Thyroid gland (tissue), 4 donors: Measurements from ENCODE around the gene PDE4A. TPM values are rescaled to one million over a fixed set of nuclear protein-coding genes. Genes with fewer than 3 reads are reported as not detected.
"Not testable (repeated sequence)": the region's sequence is repeated elsewhere in the genome, so short reads cannot be mapped to it uniquely, and the experiment has no call there.

ENCODE experiments used
- DNase-seq, 2 donors: peaks; one replicate each; pipeline ENCODE4 v3.0.0-alpha.2; 2019
- H3K27ac ChIP-seq, 3 donors: fragments of 200-600 bp; sonication (generic); 1 replicate in 2 of 3; 2 replicates in 1 of 3; pipeline ENCODE4 v1.5.1; 2016 to 2019; ENCODE audit warnings: mild to moderate bottlenecking in 1 of 3, moderate library complexity in 1 of 3
- H3K27me3 ChIP-seq: fragments of 200-600 bp; sonication (generic); one replicate; pipeline ENCODE4 v1.5.1; 2019
- H3K36me3 ChIP-seq, 2 donors: fragments of 200-600 bp; sonication (generic); one replicate each; pipeline ENCODE4 v1.5.1; 2016 to 2019
- H3K4me1 ChIP-seq, 2 donors: fragments of 200-600 bp; sonication (generic); one replicate each; pipeline ENCODE4 v1.5.1; 2017 to 2019
- H3K4me3 ChIP-seq, 3 donors: fragments of 200-600 bp; sonication (generic); replicated peaks in 1 of 3; 1 replicate in 2 of 3; 2 replicates in 1 of 3; pipeline ENCODE4 v1.5.1; 2016; ENCODE audit warnings: mild to moderate bottlenecking in 1 of 3
- H3K9me3 ChIP-seq: fragments of 200-600 bp; sonication (generic); one replicate; pipeline ENCODE4 v1.5.1; 2017
- CTCF ChIP-seq, 6 experiments: fragments of 200-600 bp in 3 of 6; fragments of 450-650 bp in 3 of 6; sonication (generic) in 3 of 6; IDR thresholded peaks; one replicate each; pipeline ENCODE4 v1.5.1; 2016 to 2019; ENCODE audit warnings: antibody characterized with exemption in 6 of 6, mild to moderate bottlenecking in 2 of 6, inconsistent platforms in 1 of 6, moderate library complexity in 1 of 6
- POLR2A ChIP-seq, 2 donors: fragments of 450-650 bp; IDR thresholded peaks; one replicate each; pipeline ENCODE4 v1.6.1; 2017; ENCODE audit warnings: antibody characterized with exemption in 2 of 2, mild to moderate bottlenecking in 2 of 2, moderate library complexity in 1 of 2
- whole genome bisulfite sequencing, 2 donors: methylation state at CpG; one replicate each; pipeline ENCODE4 v1.1.5; 2017; 5-methylcytosine and 5-hydroxymethylcytosine counted together
- intact Hi-C: fragments of 100-400 bp; cut with DNase I; formaldehyde crosslinking; loops from one replicate; pipeline ENCODE4 v1.15.1; 2023
- total RNA-seq, 4 donors: library from RNA; depleted of rRNA; stranded (reverse); fragments of >200 nt; gene quantifications; one replicate each; pipeline ENCODE4 v1.2.3, GENCODE V29; 2016

Gene PDE4A
- total RNA-seq, 4 donors from 2014 or later = 16.1 to 21.0 (median 18.4) TPM

GRCh38 chr19:10379880-10380312, 40.4 kb upstream of the PDE4A start:
- no peaks in the 10 kb centered on the region for H3K27me3 ChIP-seq
- H3K4me3 ChIP-seq = peak overlapping the region; percentile 66 to 99 (median 73)
- H3K4me1 ChIP-seq = peaks cover 12 to 14% of the 10 kb centered on the region in 2 donors
- no peak for DNase-seq
- no peaks in the 10 kb centered on the region for H3K9me3 ChIP-seq
- no peak for TF ChIP-seq POLR2A (IDR thresholded peaks at IDR 0.05)
- TF ChIP-seq CTCF (IDR thresholded peaks at IDR 0.05) = no peak
- 0 to 1% methylated on average over 5 to 9 of the region's 10 CpGs for WGBS, 2 donors
- H3K36me3 ChIP-seq = peaks cover 9 to 11% of the 10 kb centered on the region in 2 donors
- intact Hi-C loops = loop anchor here (5.0 to 10.0 kb wide), 2 partner anchors 43 to 275 kb away; partner anchors contain the start of genes ANGPTL6, ICAM3 and PPAN
- peak overlapping the region; percentile 44 to 91 (median 65) for H3K27ac ChIP-seq

- Histone ChIP-seq H3K9me3 (no peaks in the 10 kb centered on the region), H3K4me1 (peaks cover 12 to 14% of the 10 kb centered on the region in 2 donors), H3K27me3 (no peaks in the 10 kb centered on the region), H3K27ac (peak within 1 kb of the TSS; percentile 44 to 91 (median 65)), H3K4me3 (peak within 1 kb of the TSS; percentile 66 to 99 (median 73)), H3K36me3 (peaks cover 6 to 9% of the 10 kb centered on the region in 2 donors)
- peak; percentile 97 for DNase-seq
- WGBS, 2 donors = 0% methylated on average over 21 to 47 of the region's 58 CpGs
- TF ChIP-seq POLR2A (IDR thresholded peaks at IDR 0.05) (peak in 1 of 2 donors; percentile 58), CTCF (IDR thresholded peaks at IDR 0.05) (peak in 1 of 6 experiments; percentile 7)
- intact Hi-C loops = loop anchor here (10.0 kb wide), 1 partner anchor 276 kb away; the partner anchor contains the start of genes ANGPTL6 and PPAN
Observed at GRCh38 chr19:10380313-10381102, 39.8 kb upstream of the PDE4A start, which contains the start of gene TYK2. Gene TYK2 (minus strand): TSS chr19:10380572. CDS start chr19:10378406, 2,166 bp downstream.

DNA sequence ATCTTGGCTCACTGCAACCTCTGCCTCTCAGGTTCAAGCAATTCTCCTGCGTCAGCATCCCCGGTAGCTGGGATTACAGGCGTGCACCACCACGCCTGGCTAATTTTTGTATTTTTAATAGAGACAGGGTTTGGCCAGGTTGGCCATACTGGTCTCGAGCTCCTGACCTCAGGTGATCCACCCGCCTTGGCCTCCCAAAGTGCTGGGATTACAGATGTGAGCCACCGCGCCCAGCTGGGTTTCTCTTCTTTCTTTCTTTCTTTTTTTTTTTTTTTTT, 37.2 kb upstream of the PDE4A start:
- intact Hi-C loops = loop anchor here (10.0 kb wide), 1 partner anchor 278 kb away; the partner anchor contains the start of genes ANGPTL6 and PPAN
- DNase-seq, H3K9me3 ChIP-seq, H3K27ac ChIP-seq, H3K27me3 ChIP-seq, H3K4me3 ChIP-seq, H3K36me3 ChIP-seq: not testable (repeated sequence)
- 71 to 72% methylated on average over 8 of the region's 8 CpGs for WGBS, 2 donors
- peaks cover 12 to 14% of the 10 kb centered on the region in 2 donors for H3K4me1 ChIP-seq

- Histone ChIP-seq H3K4me3 (no peak overlapping the region), H3K27me3 (no peaks in the 10 kb centered on the region), H3K4me1 (peaks cover 13 to 16% of the 10 kb centered on the region in 2 donors), H3K27ac (no peak overlapping the region), H3K9me3 (no peaks in the 10 kb centered on the region), H3K36me3 (no peaks in the 10 kb centered on the region)
- TF ChIP-seq CTCF (IDR thresholded peaks at IDR 0.05) (no peak), POLR2A (IDR thresholded peaks at IDR 0.05) (no peak)
- 82 to 86% methylated on average over 8 to 9 of the region's 9 CpGs for WGBS, 2 donors
- no peak for DNase-seq
- intact Hi-C loops = loop anchor here (10.0 kb wide), 1 partner anchor 280 kb away; the partner anchor contains the start of genes ANGPTL6 and PPAN
Observed at GRCh38 chr19:10384580-10384979, 35.8 kb upstream of the PDE4A start.

DNA sequence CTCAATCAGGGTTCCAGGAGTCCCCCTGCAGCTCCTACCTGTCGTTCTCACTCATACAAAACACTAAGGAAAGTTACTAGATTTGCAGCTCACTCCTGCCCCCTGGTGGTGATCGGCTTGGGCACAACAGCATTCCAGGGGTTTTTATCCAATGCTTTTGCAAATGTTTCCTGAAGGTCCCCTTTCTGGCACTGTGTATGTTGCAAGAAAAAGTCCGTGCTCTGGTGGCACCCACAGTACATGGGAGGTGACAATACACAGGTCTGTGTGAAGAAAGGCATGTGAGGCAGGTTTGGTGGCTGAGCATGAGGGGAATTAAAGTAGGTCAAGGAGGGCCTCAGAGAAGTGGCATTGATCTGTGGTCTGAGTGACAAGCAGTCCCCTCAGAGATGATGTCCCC, 31.4 kb upstream of the PDE4A start:
- intact Hi-C loops = loop anchor here (2.0 to 10.0 kb wide), 2 partner anchors 120 to 284 kb away; partner anchors contain the start of genes ANGPTL6 and PPAN
- peaks cover 4 to 5% of the 10 kb centered on the region in 2 donors for H3K4me1 ChIP-seq
- no peak overlapping the region for H3K4me3 ChIP-seq
- no peaks in the 10 kb centered on the region for H3K27me3 ChIP-seq
- WGBS, 2 donors = 0% methylated on average over 3 of the region's 3 CpGs
- no peak overlapping the region for H3K27ac ChIP-seq
- peak; percentile 89 to 93 for DNase-seq
- H3K9me3 ChIP-seq = no peaks in the 10 kb centered on the region
- peaks cover 25 to 26% of the 10 kb centered on the region in 2 donors for H3K36me3 ChIP-seq
- TF ChIP-seq POLR2A (IDR thresholded peaks at IDR 0.05) (no peak), CTCF (IDR thresholded peaks at IDR 0.05) (peak; percentile 80 to 96 (median 90))
